Neuronal stem cell (in vitro differentiated cells): ENCODE measurements around the gene TRAF4.

Experiments
- DNase-seq: peaks from one replicate; pipeline ENCODE4 v3.0.0-alpha.2; 2013; ENCODE audit warnings: low spot score
- H2AFZ ChIP-seq: one replicate; pipeline ENCODE4 v1.6.1; 2013; ENCODE audit warnings: mild to moderate bottlenecking, low read length, inconsistent platforms
- H2AK5ac ChIP-seq: 2 replicates; pipeline ENCODE4 v1.6.1; 2013; ENCODE audit warnings: low read depth, mild to moderate bottlenecking, inconsistent platforms, low read length, moderate library complexity, mixed read lengths
- H2BK120ac ChIP-seq: 2 replicates; pipeline ENCODE4 v1.6.1; 2013; ENCODE audit warnings: low read depth, mild to moderate bottlenecking, inconsistent platforms, low read length, moderate library complexity, mixed read lengths
- H2BK12ac ChIP-seq: one replicate; pipeline ENCODE4 v1.6.1; 2013; ENCODE audit warnings: low read length, inconsistent platforms
- H2BK15ac ChIP-seq: 2 replicates; pipeline ENCODE4 v1.6.1; 2013; ENCODE audit warnings: mild to moderate bottlenecking, low read length, inconsistent platforms, mixed read lengths
- H2BK5ac ChIP-seq: one replicate; pipeline ENCODE4 v1.6.1; 2013; ENCODE audit warnings: inconsistent platforms, mild to moderate bottlenecking, low read length, moderate library complexity
- H3K14ac ChIP-seq: one replicate; pipeline ENCODE4 v1.6.1; 2013; ENCODE audit warnings: low read length, inconsistent platforms
- H3K18ac ChIP-seq: 2 replicates; pipeline ENCODE4 v1.6.1; 2013; ENCODE audit warnings: low read length, inconsistent platforms
- H3K23ac ChIP-seq: 2 replicates; pipeline ENCODE4 v1.6.1; 2013; ENCODE audit warnings: low read depth, mild to moderate bottlenecking, mixed read lengths, low read length, inconsistent platforms; ENCODE audit not compliant: poor library complexity
- H3K27ac ChIP-seq: replicated peaks from 3 replicates; pipeline ENCODE4 v1.5.1; 2013; ENCODE audit warnings: low read length, inconsistent platforms
- H3K27me3 ChIP-seq, 3 experiments: 2 replicates each; pipeline ENCODE4 v1.6.1; 2013; ENCODE audit warnings: low read length in 3 of 3, mild to moderate bottlenecking in 2 of 3, inconsistent platforms in 1 of 3, low read depth in 1 of 3, mixed read lengths in 1 of 3, moderate library complexity in 1 of 3; ENCODE audit not compliant: control insufficient read depth in 3 of 3, insufficient read depth in 3 of 3
- H3K36me3 ChIP-seq, 2 donors: replicated peaks in 1 of 2; 2 replicates each; pipeline ENCODE4 v1.6.1; 2013; ENCODE audit warnings: low read length in 2 of 2; ENCODE audit not compliant: control insufficient read depth in 2 of 2, insufficient read depth in 2 of 2
- H3K4ac ChIP-seq: 2 replicates; pipeline ENCODE4 v1.6.1; 2013; ENCODE audit warnings: inconsistent platforms, mild to moderate bottlenecking, low read length, moderate library complexity
- H3K4me1 ChIP-seq, 2 donors: 1 replicate in 1 of 2; 2 replicates in 1 of 2; pipeline ENCODE4 v1.6.1; 2013; ENCODE audit warnings: low read length in 2 of 2, low read depth in 1 of 2; ENCODE audit not compliant: control insufficient read depth in 2 of 2, insufficient read depth in 1 of 2
- H3K4me2 ChIP-seq: one replicate; pipeline ENCODE4 v1.6.1; 2013; ENCODE audit warnings: mild to moderate bottlenecking, low read length, inconsistent platforms; ENCODE audit not compliant: insufficient read depth, poor library complexity, severe bottlenecking
- H3K4me3 ChIP-seq, 2 donors: 2 replicates each; pipeline ENCODE4 v1.5.1; 2013; ENCODE audit warnings: low read length in 2 of 2, mild to moderate bottlenecking in 2 of 2, inconsistent platforms in 1 of 2, moderate library complexity in 1 of 2
- H3K79me1 ChIP-seq: one replicate; pipeline ENCODE4 v1.6.1; 2013; ENCODE audit warnings: low read depth, mild to moderate bottlenecking, inconsistent platforms, low read length, moderate library complexity
- H3K9ac ChIP-seq: one replicate; pipeline ENCODE4 v1.6.1; 2013; ENCODE audit warnings: mild to moderate bottlenecking, low read depth, low read length, inconsistent platforms; ENCODE audit not compliant: poor library complexity
- H3K9me3 ChIP-seq, 2 donors: replicated peaks in 1 of 2; 2 replicates each; pipeline versions ENCODE3 to v1.6.1; 2013; ENCODE audit warnings: low read length in 2 of 2, mild to moderate bottlenecking in 2 of 2, inconsistent platforms in 1 of 2, low read depth in 1 of 2, mixed read lengths in 1 of 2, moderate library complexity in 1 of 2; ENCODE audit not compliant: control insufficient read depth in 2 of 2, insufficient read depth in 1 of 2
- H4K8ac ChIP-seq: one replicate; pipeline ENCODE4 v1.6.1; 2013; ENCODE audit warnings: low read depth, mild to moderate bottlenecking, inconsistent platforms, low read length, moderate library complexity
- H4K91ac ChIP-seq: one replicate; pipeline ENCODE4 v1.6.1; 2013; ENCODE audit warnings: low read length, low read depth, mild to moderate bottlenecking, inconsistent platforms; ENCODE audit not compliant: poor library complexity
- WGBS, 2 donors: extraction: QIAGEN DNeasy Blood & Tissue Kit; methylation state at CpG; one replicate each; pipeline ENCODE4 v1.1.7; 2013; ENCODE audit warnings: missing lambda C conversion rate in 2 of 2, mixed read lengths in 1 of 2; ENCODE audit not compliant: insufficient read length in 2 of 2, insufficient replicate concordance in 1 of 2; ENCODE audit errors: extremely low coverage in 2 of 2; 5-methylcytosine and 5-hydroxymethylcytosine counted together

TRAF4 gene

GRCh38 chr17:28712032-28712704 lies 31.6 kb upstream of the TRAF4 start:
- peak overlapping the region; percentile 93 for H2BK5ac ChIP-seq
- no peak overlapping the region for H4K8ac ChIP-seq
- H3K4me1 ChIP-seq = peaks cover 11 to 21% of the 10 kb centered on the region in 2 donors
- no peak for DNase-seq
- no CpG with 5 or more reads among the region's 34 CpGs for WGBS, 2 donors
- peak overlapping the region; percentile 14 for H2BK12ac ChIP-seq
- no peaks in the 10 kb centered on the region for H3K27me3 ChIP-seq
- peak overlapping the region; percentile 90 for H3K23ac ChIP-seq
- H3K36me3 ChIP-seq = peaks cover 18 to 49% of the 10 kb centered on the region in 2 donors
- no peak overlapping the region for H2BK120ac ChIP-seq
- peaks cover 6% of the 10 kb centered on the region for H3K79me1 ChIP-seq
- peak overlapping the region; percentile 72 for H3K14ac ChIP-seq
- no peak overlapping the region for H2AFZ ChIP-seq
- no peak overlapping the region for H4K91ac ChIP-seq
- peak overlapping the region in 1 of 2 donors; percentile 76 for H3K4me3 ChIP-seq
- peak overlapping the region; percentile 97 for H3K27ac ChIP-seq
- H2AK5ac ChIP-seq = peak overlapping the region; percentile 3
- H3K9me3 ChIP-seq = no peaks in the 10 kb centered on the region
- H3K9ac ChIP-seq = peak overlapping the region; percentile 89
- H2BK15ac ChIP-seq = peak overlapping the region; percentile 0
- peak overlapping the region; percentile 81 for H3K4me2 ChIP-seq
- peak overlapping the region; percentile 98 for H3K18ac ChIP-seq
- H3K4ac ChIP-seq = no peak overlapping the region

- H2BK5ac ChIP-seq = peak overlapping the region; percentile 93
- H4K8ac ChIP-seq = no peak overlapping the region
- peak overlapping the region; percentile 90 for H3K23ac ChIP-seq
- H3K79me1 ChIP-seq = peaks cover 6% of the 10 kb centered on the region
- H3K4me3 ChIP-seq = peak overlapping the region in 1 of 2 donors; percentile 1
- no peak overlapping the region for H2BK120ac ChIP-seq
- WGBS, 2 donors = no CpG with 5 or more reads among the region's 7 CpGs
- no peak overlapping the region for H4K91ac ChIP-seq
- peak overlapping the region; percentile 0 for H2BK15ac ChIP-seq
- H3K4me2 ChIP-seq = peak overlapping the region; percentile 81
- peak overlapping the region; percentile 3 for H2AK5ac ChIP-seq
- H3K14ac ChIP-seq = peak overlapping the region; percentile 72
- H3K27me3 ChIP-seq = no peaks in the 10 kb centered on the region
- peak overlapping the region; percentile 35 for H3K27ac ChIP-seq
- H2BK12ac ChIP-seq = peak overlapping the region; percentile 14
- peaks cover 18 to 49% of the 10 kb centered on the region in 2 donors for H3K36me3 ChIP-seq
- no peak overlapping the region for H2AFZ ChIP-seq
- peaks cover 11 to 21% of the 10 kb centered on the region in 2 donors for H3K4me1 ChIP-seq
- no peak overlapping the region for H3K4ac ChIP-seq
- H3K9me3 ChIP-seq = no peaks in the 10 kb centered on the region
- peak overlapping the region; percentile 53 for H3K9ac ChIP-seq
- no peak for DNase-seq
- H3K18ac ChIP-seq = peak overlapping the region; percentile 98
These were observed 31.0 kb upstream of the TRAF4 start for GRCh38 chr17:28712705-28713415.

- no peak overlapping the region for H3K14ac ChIP-seq
- H3K4me2 ChIP-seq = no peak overlapping the region
- no peak overlapping the region for H3K9ac ChIP-seq
- H2BK5ac ChIP-seq = no peak overlapping the region
- no peak overlapping the region for H2AFZ ChIP-seq
- H2BK15ac ChIP-seq = no peak overlapping the region
- no peak overlapping the region for H2AK5ac ChIP-seq
- no CpG with 5 or more reads among the region's 3 CpGs for WGBS, 2 donors
- peaks cover 18 to 49% of the 10 kb centered on the region in 2 donors for H3K36me3 ChIP-seq
- H4K8ac ChIP-seq = no peak overlapping the region
- H3K9me3 ChIP-seq = no peaks in the 10 kb centered on the region
- peak overlapping the region; percentile 33 for H3K18ac ChIP-seq
- H3K79me1 ChIP-seq = peaks cover 6% of the 10 kb centered on the region
- H3K4me3 ChIP-seq = no peak overlapping the region
- no peak overlapping the region for H3K23ac ChIP-seq
- no peak overlapping the region for H3K4ac ChIP-seq
- H2BK12ac ChIP-seq = no peak overlapping the region
- peaks cover 19 to 26% of the 10 kb centered on the region in 2 donors for H3K4me1 ChIP-seq
- no peak overlapping the region for H4K91ac ChIP-seq
- no peak overlapping the region for H3K27ac ChIP-seq
- no peak overlapping the region for H2BK120ac ChIP-seq
- no peak for DNase-seq
- H3K27me3 ChIP-seq = no peaks in the 10 kb centered on the region
These were observed 29.5 kb upstream of the TRAF4 start for GRCh38 chr17:28714281-28714680.

- no CpG with 5 or more reads among the region's 2 CpGs for WGBS, 2 donors
- Histone ChIP-seq H2BK15ac (no peak overlapping the region), H3K4me1 (peaks cover 15 to 24% of the 10 kb centered on the region in 2 donors), H2AFZ (no peak overlapping the region), H3K27me3 (no peaks in the 10 kb centered on the region), H3K9ac (no peak overlapping the region), H2BK12ac (no peak overlapping the region), H2BK5ac (no peak overlapping the region), H2AK5ac (peak overlapping the region; percentile 10), H3K27ac (no peak overlapping the region), H4K8ac (no peak overlapping the region), H4K91ac (peak overlapping the region; percentile 16), H3K9me3 (no peaks in the 10 kb centered on the region), H3K4me2 (no peak overlapping the region), H2BK120ac (no peak overlapping the region), H3K23ac (no peak overlapping the region), H3K36me3 (peaks cover 18 to 43% of the 10 kb centered on the region in 2 donors), H3K4me3 (peak overlapping the region in 1 of 2 donors; percentile 89), H3K14ac (no peak overlapping the region), H3K4ac (no peak overlapping the region), H3K79me1 (peaks cover 5% of the 10 kb centered on the region), H3K18ac (no peak overlapping the region)
- no peak for DNase-seq
These were observed 28.6 kb upstream of the TRAF4 start for GRCh38 chr17:28715217-28715616.
